GM03348 (cell line): ENCODE results near the gene SORBS1.

Experiments used
- DNase-seq: peaks from one replicate; pipeline ENCODE4 v3.0.0; 2012; ENCODE audit warnings: low spot score

SORBS1 gene

GRCh38 chr10:95289003-95289920 is 271.9 kb downstream of the SORBS1 start:
- peak; percentile 70 for DNase-seq

GRCh38 chr10:95288303-95288702 is 272.9 kb downstream of the SORBS1 start:
- no peak for DNase-seq

GRCh38 chr10:95287281-95287680 is 273.9 kb downstream of the SORBS1 start:
- no peak for DNase-seq

- DNase-seq = no peak
Observed at GRCh38 chr10:95286707-95287106, 274.5 kb downstream of the SORBS1 start.

- DNase-seq = no peak
Observed at GRCh38 chr10:95285556-95285955, 275.6 kb downstream of the SORBS1 start.

GRCh38 chr10:95284807-95285206 is 276.4 kb downstream of the SORBS1 start:
- no peak for DNase-seq

- no peak for DNase-seq
Observed at GRCh38 chr10:95282107-95282506, 279.1 kb downstream of the SORBS1 start.

- DNase-seq = no peak
Observed at GRCh38 chr10:95281206-95281605, 280.0 kb downstream of the SORBS1 start.

GRCh38 chr10:95280637-95281036 is 280.5 kb downstream of the SORBS1 start:
- no peak for DNase-seq

- DNase-seq = peak; percentile 56
Observed at GRCh38 chr10:95279042-95279820, 281.9 kb downstream of the SORBS1 start.

- DNase-seq = peak; percentile 12
Observed at GRCh38 chr10:95278061-95278988, 282.8 kb downstream of the SORBS1 start.

- DNase-seq = no peak
Observed at GRCh38 chr10:95277614-95278013, 283.6 kb downstream of the SORBS1 start.

GRCh38 chr10:95277201-95277570 is 284.0 kb downstream of the SORBS1 start:
- no peak for DNase-seq

- no peak for DNase-seq
Observed at GRCh38 chr10:95276367-95277200, 284.6 kb downstream of the SORBS1 start.

GRCh38 chr10:95275726-95276366 is 285.3 kb downstream of the SORBS1 start:
- no peak for DNase-seq

GRCh38 chr10:95273393-95274312 is 287.5 kb downstream of the SORBS1 start:
- DNase-seq = peak; percentile 76

GRCh38 chr10:95268438-95268837 is 292.7 kb downstream of the SORBS1 start:
- DNase-seq = no peak

- DNase-seq = no peak
Observed at GRCh38 chr10:95267251-95267650, 293.9 kb downstream of the SORBS1 start.

- peak; percentile 80 for DNase-seq
Observed at GRCh38 chr10:95266674-95267095, 294.5 kb downstream of the SORBS1 start.
